GM12891 (cell line): ENCODE measurements around the gene HOXC5.

Source experiments
- POLR2A ChIP-seq: IDR thresholded peaks from 2 replicates; pipeline ENCODE4 v1.6.1; 2011; ENCODE audit warnings: low read depth, low read length, control low read depth
- POLR2AphosphoS5 ChIP-seq: IDR thresholded peaks from 2 replicates; pipeline ENCODE4 v1.6.1; 2011; ENCODE audit warnings: low read depth, low read length, control low read depth
- TAF1 ChIP-seq: IDR thresholded peaks from 2 replicates; pipeline ENCODE4 v1.6.1; 2011; ENCODE audit warnings: low read depth, low read length, control low read depth

GRCh38 chr12:54003625-54004024, 29.2 kb upstream of the HOXC5 start:
- TF ChIP-seq POLR2AphosphoS5 = no peak
- no peak for TF ChIP-seq POLR2A
- no peak for TF ChIP-seq TAF1
